ENCODE measurements around the gene USP54.
"Not testable (repeated sequence)": the region's sequence is repeated elsewhere in the genome, so short reads cannot be mapped to it uniquely, and the experiment has no call there.

The USP54 gene

DNA sequence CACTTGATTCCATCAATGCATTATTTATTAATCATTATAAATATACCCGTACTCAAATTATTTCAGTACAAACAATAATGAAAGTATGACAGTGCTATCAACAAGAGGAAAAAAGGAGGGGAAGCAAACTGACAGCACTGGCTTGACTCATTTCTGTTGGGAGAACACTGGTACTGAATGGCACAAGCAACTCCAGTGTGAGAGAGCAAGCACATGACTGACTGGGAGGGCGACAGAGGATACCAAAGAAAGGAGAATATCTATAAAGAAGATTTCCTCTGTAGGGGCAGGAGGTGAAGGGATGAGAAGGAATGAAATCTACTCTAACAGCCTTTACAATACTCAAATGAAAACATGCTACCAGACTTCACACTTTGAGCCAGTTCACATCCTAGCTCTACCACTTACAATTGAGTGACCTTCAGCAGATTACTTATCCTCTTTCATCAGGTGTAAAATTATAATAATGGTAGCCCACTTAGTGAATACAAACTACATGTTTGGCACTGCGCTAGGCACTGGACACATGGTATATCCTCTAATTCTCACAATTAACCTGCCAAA lies 1.5 kb downstream of the USP54 start:
- no peak for DNase-seq (ENCODE audit: low read depth)

DNA sequence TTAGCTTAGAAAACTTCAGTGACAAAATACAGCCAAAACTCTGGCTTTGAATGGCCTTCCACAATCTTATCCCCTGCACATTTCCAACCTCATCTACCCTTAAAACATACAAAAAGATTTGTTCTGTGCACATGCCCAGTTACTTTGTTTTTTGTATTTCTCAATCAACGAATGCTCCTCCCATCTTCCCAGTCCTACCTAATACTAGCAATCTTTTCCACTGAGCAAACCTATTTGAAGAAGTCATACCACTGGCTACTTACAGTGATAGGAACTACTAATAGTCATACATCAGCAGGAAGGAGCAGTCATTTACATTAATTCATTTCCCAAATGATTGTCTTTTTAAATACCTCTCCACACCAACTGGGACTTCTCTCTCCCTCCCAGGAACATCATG lies 2.5 kb downstream of the USP54 start:
- no peak for DNase-seq (ENCODE audit: low read depth)

DNA sequence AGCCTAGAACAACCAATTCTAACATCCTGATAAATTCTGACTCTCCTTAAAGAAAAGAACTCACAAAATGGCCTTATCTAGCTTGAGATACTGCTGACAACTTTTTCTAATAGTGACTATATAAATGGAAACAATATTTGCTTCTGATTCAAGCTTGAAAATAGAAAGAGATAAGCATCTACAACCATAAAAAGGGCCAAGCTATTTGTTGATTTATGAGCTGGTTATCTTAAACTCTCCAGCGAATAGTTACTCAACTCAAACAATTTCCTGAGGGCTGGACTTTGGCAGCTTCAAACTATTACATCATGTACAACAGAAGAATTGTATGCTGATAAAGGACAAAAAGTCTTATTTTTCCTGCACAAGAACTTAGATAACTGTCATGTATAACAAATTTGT lies 4.6 kb downstream of the USP54 start:
- DNase-seq (ENCODE audit: low read depth) = peak; percentile 67

DNA sequence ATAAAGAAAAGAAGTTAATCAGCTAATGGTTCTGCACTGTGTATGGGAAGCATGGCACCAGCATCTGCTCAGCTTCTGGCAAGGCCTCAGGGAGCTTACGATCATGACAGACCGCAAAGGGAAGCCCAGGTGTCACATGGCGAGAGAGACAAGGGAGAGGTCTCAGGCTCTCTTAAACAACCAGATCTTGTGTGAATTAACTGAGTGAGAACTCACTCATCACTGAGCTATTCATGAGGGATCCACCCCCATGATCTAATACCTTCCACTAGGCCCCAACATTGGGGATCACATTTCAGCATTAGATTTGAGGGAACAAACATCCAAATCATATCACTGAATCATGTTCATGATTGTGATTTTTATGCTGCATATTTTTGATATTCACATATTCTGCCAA lies 5.8 kb downstream of the USP54 start:
- no peak for DNase-seq (ENCODE audit: low read depth)

DNA sequence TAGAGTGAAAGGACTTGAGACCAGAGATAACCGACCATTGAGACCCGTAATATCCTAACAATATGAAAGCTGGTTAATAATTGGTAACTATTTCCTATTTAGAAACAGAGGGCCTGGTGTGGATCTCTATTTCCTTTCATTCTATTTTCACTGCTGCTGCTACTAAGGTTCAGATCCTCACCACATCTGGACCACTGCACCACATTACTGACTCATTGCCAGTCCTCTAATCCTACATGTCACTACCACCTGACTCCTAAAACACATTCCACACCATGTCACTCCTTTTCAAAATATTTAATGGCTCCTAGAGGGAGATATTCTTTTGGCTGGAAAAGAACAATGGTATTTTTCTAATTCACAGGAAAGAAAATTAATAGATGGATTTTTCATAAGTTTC lies 6.4 kb downstream of the USP54 start:
- no peak for DNase-seq (ENCODE audit: low read depth)

DNA sequence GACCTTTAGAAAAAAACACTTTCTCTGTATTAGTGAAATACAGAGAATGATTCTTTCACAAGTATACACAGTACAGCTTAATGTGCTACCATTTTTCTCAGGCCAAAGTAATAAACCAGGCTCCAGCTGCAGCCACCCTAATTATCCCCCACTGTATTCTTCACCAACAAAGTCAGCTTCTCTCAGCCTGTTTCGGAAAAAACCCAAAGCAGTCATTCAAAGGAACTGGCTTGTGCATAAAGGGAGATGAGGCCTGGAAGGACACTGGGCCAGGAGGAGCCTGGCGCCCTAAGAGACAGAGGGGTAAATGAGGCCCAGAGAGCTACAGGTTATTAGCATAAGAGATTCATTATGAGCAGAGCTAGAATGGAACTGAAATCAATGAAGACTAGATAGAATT lies 9.2 kb downstream of the USP54 start:
- no peak for DNase-seq (ENCODE audit: low read depth)

DNA sequence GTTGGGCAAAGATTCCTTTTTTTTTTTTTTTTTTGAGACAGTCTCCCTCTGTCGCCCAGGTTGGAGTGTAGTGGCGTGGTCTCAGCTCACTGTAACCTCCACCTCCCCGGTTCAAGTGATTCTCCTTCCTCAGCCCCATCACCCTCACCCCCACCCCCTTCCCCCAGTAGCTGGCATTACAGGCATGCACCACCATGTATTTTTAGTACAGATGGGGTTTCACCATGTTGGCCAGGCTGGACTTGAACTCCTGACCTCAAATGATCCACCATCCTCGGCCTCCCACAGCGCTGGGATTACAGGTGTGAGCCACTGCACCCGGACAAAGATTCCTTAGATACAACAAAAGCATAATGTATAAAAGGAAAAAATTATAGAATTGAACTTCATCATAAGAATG lies 12.2 kb downstream of the USP54 start:
- DNase-seq (ENCODE audit: low read depth) = not testable (repeated sequence)

DNA sequence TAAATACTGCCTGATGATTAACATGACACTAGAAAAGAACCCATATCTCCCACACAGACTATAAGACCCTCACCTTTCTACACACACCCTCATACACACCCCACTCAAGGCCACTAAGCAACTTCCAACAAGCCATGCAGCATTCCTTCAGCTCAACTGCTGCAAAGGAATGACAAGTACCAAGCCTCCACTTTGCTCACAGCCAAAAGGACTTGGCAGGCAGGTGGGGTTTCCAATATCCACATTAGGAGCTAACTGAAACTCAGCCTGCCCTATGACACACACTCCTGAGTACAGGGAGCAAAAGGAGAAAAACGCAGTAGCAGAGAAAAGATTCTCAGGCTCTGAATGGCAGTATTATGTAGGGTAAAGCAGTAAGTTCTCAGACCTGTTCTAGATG lies 13.4 kb downstream of the USP54 start:
- DNase-seq (ENCODE audit: low read depth) = no peak

DNA sequence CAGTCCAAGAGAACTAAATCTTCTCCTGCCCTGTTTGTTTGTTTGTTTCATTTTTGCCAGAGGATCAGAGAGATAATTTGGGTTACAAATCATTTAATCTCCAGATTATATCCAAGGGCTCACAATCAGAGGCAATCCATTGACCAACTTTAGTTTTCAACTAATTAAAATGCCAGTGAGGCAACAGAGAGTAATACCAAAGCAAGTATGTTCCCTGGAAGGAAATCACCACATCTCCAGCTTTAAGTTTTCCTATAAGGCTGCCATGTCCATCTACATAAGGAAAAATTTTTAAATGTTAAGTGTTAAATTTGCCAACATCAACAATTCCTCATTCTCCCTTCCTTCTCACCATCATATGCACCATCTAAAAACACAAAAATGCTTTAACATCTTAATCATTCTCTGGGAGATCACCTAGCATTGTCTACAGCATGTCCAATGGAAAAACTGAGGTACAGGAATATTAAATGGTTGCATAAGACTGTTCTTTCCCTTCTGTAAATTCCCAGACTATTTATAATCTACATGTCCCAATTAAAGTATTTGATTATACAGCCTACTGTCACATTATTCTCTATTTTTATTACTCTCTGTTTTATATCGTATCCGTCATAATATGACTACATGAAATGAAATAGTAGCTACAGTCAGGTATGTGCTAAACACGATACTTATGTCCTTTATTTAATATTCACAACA lies 14.1 kb downstream of the USP54 start:
- DNase-seq (ENCODE audit: low read depth) = no peak

DNA sequence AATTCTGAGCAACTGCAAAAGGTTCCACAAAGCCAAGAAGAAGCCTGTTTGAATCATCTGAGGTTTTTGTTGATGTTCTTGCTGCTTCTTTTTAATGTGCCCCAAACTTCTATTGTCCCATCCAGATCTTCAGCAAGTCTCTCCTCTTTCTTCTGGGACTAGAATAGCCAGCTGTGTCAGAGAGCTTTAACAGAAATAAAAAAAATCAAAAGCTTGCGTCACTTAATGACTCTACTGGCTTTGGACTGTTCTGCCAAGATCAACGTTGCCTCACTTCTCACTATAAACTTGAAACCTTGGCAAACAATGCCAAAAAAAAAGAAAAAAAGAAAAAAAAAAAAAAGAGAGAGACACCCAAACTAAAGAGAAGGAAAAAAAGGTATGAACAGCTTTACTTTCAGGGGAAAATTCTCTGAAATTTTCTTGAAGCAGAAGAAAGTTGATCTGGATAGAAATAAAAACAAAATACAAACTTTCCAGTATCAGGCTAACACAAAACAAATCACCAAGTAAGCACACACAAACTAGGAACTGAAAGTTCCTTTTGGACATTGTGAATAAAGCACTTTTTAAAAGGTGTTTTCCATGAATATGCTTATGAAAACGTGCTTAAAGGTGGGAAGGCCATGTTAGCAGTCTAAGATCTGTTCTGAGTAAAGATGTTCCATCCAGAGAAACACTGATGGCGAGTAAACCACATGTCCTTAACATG lies 14.8 kb downstream of the USP54 start:
- peak; percentile 32 for DNase-seq (ENCODE audit: low read depth)

DNA sequence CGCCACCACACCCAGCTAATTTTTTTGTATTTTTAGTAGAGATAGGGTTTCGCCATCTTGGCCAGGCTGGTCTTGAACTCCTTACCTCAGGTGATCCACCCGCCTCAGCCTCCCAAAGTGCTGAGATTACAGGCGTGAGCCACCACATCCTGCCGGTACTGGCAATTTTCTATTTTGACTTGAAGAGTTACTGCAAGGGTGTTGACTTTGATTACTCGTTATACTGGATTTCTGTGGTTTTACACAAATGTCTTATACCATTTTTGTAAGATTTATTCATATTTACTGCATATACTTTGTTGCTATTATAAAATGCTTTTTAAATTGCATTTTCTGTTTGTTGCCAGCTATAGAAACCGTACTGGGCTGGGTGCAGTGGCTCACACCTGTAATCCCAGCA lies 24.1 kb downstream of the USP54 start:
- not testable (repeated sequence) for DNase-seq (ENCODE audit: low read depth)

DNA sequence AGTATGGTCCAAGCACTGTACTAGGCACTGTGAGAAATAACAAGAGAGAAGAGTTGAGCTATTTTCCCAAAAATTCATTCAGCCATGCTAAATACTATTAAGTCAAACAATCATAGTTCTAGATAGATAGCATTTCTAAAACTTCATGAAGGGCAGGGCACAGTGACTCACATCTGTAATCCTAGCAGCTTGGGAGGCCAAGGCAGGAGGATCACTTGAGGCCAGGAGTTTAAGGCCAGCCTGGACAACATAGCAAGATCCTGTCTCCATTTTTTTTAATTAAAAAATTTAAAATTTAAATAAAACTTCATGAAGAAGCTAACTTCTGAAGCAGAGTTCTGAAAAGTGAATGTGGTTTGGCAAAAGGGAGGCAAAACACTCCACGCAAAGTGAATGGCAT lies 29.9 kb downstream of the USP54 start:
- no peak for DNase-seq (ENCODE audit: low read depth)

DNA sequence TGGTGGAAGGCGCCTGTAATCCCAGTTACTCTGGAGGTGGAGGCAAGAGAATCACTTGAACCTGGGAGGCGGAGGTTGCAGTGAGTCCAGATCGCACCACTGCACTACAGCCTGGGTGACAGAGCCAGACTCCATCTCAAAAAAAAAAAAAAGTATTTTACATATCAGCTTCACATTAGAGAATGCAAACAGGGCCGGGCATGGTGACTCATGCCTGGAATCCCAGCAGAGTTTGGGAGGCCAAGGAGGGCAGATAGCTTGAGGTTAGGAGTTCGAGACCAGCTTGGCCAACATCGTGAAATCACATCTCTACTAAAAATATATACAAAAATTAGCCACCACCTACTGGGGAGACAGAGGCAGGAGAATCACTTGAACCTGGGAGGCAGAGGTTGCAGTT lies 31.6 kb downstream of the USP54 start:
- no peak for DNase-seq (ENCODE audit: low read depth)

DNA sequence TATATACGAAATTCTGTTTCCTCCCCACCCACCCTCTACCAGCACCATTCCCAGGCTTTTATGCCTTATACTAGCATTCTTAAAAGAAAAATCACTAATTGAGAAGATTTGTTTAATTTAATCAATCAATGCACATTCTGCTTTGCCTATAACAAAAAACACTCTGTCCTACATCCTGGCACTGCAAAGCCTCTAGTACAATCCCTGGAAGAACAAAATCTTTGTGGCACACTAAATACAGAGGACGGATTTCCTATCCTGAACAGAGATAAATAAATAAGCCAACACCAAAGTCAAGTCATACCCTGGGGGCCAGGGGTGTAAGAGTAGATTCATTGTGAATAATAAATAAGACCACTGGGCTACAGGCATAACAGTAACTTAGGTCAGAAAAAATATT lies 34.3 kb downstream of the USP54 start:
- DNase-seq (ENCODE audit: low read depth) = no peak

DNA sequence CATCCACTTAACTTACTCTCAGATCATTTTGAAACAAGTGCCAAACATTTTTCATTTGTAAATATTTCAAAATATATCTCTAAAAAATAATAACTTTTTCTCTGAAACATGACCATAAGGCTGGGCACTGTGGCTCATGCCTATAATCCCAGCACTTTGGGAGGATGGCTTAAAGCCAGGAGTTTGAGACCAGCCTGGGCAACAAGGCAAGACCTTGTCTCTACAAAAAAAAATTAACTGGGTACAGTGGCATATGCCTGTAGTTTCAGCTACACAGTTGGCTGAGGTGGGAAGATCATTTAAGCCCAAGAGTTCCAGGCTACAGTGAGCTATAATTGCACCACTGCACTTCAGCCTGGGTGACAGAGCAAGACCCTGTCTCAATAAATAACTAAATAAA lies 36.4 kb downstream of the USP54 start:
- no peak for DNase-seq (ENCODE audit: low read depth)

DNA sequence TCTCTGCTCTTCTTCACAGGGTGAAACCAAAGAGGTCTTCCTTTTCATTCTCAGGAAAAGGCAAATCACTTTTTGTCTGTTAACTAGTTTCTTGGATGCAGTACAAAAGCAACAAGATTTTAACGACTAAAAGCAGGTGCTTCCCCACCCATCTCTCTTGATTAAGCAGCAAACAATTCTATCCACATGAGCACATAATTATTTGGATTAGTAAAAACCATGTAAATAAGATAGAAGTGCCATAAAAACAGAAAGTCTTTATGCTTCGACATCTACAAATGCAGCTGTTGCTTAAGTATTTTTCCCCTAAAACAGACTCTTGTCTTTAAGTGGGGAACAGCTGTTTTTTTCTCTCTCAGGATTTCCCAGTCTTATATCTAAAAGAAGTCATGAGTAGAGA lies 37.4 kb downstream of the USP54 start:
- no peak for DNase-seq (ENCODE audit: low read depth)

DNA sequence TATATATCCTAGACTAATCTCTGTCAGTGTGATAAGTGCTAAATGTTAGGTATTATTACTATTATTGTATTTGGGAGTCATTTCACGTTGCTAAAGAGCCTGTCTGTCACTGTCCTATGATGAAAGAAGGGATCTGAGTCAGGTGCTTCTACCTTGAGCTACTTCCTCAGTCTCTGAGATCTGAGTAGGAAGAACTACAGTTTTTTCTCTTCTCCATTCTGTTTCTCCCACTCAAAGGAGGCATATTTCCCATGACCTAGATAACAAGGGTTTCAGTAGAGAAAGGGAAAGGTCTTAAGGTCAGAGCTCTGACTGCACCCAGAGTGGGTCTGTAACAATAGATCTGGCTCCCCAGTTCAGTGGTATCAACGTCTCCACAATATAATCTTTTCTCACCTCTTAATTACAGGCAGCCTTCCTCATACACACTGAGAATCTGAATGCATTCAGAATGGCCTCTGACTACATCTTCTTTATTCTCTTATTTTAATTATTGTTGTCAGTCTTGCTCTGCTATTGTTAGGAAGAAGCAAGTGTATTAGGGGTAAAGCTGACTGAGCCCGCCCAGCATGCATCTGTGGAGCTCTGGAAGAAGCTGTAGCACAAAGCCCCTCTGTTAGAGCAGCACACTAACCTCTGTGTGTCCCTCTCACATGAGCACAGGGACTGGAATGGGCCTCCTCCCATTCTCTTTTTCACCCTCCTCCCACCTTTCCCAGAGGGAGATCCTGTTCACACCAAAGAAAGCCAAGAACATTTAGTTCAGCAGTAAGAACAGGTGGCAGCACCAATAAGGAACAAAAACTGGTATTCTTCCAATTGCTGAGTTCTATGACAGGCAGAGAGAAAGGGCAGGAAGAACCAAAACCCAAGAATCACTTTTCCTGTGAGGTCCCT lies 38.1 kb downstream of the USP54 start:
- DNase-seq (ENCODE audit: low read depth) = no peak

DNA sequence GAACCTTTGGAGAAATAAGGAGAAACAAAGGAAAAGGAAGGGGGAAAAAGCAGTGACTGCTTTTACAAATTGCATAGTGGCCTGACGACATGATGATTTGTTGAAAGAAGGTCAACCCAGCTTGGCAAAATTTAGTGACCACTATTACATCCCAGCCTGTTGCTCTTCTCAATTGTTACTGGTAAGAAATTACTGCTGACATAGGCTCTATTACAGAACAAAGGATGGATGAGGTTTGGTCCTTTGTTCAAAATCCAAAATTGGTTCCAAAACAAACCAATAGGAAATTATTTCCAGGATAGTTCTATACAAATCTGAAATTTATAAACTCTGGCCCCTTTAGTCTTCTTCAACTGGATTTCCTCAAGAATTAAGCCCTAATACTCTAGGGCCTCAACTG lies 39.6 kb downstream of the USP54 start:
- no peak for DNase-seq (ENCODE audit: low read depth)

DNA sequence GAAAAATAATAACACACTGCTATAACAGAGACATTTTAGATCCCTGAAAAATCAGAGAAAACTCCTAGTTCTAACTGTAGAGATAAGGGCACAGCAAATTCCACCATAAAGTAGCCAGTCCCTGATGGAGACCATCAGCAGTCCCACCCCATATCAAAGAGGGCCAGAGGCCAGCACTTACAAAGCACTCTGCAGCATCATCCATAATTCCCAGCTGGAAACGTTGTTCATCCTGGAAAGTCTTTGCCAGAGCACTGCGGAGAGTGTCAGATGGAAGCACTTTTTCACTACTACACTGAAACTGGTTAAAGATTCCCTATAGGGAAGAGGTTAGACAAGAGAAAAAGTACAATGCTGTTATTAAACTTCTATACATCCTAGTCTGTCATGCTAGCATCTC lies 45.8 kb downstream of the USP54 start:
- DNase-seq (ENCODE audit: low read depth) = no peak

DNA sequence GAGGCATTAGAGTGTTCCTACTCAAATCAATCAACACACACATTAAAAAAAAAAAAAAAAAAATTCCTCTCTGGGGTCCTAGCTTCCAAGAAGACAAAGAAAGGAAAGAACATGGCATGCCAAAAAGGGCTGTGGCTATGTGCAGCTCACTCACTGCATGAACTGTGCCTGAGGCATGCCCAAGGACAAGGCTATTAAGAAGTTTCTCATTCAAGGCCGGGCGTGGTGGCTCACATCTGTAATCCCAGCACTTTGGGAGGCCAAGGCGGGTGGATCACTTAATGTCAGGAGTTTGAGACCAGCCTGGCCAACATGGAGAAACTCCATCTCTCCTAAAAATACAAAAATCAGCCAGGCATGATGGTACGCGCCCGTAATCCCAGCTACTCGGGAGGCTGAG lies 53.4 kb downstream of the USP54 start:
- DNase-seq (ENCODE audit: low read depth) = no peak

DNA sequence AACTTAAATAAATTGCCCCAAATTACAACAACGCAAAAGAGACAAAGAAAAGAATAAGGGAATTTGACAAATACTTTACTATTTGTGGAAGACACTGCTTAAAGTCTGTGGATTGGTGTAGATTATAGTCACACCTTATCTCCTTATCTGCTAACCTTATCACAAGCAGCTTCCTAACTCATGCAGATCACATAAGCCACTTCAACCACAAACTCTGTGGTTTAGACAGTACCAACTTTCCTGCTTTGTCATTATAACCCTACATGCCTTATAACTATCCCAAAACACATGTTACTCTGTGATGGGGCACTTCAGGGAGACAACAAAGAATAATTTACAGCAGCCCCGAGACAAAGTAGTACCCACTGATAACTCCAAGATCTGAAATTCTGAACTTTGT lies 53.9 kb downstream of the USP54 start:
- DNase-seq (ENCODE audit: low read depth) = no peak

DNA sequence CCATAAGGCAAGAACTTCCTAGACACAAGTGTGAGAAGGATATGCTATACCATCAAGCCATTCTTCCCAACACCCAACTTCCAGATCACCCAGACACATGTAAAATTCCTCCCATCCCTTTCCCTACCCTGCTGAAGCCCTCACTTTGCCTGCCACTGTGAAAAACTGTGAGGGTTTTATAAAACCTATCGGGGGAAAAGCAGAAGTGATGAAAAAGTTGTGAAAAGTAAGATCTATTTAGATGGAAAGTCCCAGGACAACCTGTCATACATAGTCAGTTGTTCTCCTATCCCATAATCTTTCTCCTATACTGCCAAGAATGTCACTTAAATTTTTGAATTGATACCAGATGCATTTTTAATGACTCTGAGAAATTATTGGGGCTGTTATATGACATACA lies 56.3 kb downstream of the USP54 start:
- no peak for DNase-seq (ENCODE audit: low read depth)
